ENCODE results near the gene TMEM164.

GRCh38 chrX:110159865-110160264 lies 157.0 kb downstream of the TMEM164 start:
- TF ChIP-seq CTCF (optimal IDR thresholded peaks at IDR 0.05 in 1 of 3, IDR thresholded peaks at IDR 0.05 in 1 of 3, conservative IDR thresholded peaks at IDR 0.05 in 1 of 3; ENCODE audit: extremely low read depth in 1 of 3, insufficient read depth in 2 of 3, low read length in 3 of 3) (no peak), EZH2 (IDR thresholded peaks at IDR 0.05; ENCODE audit: low read length) (no peak)
